ENCODE measurements around the gene ELL2.

DNA sequence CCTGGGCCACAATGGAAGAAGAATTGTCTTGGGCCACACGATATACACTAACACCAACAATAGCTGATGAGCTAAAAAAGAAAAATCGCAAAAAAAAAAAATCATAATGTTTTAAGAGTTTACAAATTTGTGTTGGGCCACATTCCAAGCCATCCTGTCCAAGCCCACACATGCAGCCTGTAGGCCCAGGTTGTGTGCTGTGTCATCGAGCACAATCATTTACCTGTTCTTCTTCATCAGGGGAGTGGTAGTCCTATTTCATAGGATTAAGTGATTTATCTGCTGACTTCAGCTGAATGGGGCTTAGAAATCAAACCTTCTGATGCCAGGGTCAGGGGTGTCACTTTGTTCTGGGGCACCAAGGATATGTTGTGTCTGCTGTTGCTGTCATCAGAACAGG is 44.6 kb upstream of the ELL2 start:
- TF ChIP-seq, protein P1, sequence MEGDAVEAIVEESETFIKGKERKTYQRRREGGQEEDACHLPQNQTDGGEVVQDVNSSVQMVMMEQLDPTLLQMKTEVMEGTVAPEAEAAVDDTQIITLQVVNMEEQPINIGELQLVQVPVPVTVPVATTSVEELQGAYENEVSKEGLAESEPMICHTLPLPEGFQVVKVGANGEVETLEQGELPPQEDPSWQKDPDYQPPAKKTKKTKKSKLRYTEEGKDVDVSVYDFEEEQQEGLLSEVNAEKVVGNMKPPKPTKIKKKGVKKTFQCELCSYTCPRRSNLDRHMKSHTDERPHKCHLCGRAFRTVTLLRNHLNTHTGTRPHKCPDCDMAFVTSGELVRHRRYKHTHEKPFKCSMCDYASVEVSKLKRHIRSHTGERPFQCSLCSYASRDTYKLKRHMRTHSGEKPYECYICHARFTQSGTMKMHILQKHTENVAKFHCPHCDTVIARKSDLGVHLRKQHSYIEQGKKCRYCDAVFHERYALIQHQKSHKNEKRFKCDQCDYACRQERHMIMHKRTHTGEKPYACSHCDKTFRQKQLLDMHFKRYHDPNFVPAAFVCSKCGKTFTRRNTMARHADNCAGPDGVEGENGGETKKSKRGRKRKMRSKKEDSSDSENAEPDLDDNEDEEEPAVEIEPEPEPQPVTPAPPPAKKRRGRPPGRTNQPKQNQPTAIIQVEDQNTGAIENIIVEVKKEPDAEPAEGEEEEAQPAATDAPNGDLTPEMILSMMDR (IDR thresholded peaks at IDR 0.05) = no peak
- no peak for TF ChIP-seq POLR2AphosphoS5 (IDR thresholded peaks at IDR 0.05)
- no peak for TF ChIP-seq POLR2A (IDR thresholded peaks at IDR 0.05)
- TF ChIP-seq EP300 (IDR thresholded peaks at IDR 0.05) = no peak

All from sigmoid colon (tissue), 4 donors.